ENCODE data around the gene RCBTB2. TPM values are rescaled to one million over a fixed set of nuclear protein-coding genes. Genes with fewer than 3 reads are reported as not detected.

RCBTB2 gene
- total RNA-seq, 2 donors from 2014 or later: 3.1 to 7.3 TPM

DNA sequence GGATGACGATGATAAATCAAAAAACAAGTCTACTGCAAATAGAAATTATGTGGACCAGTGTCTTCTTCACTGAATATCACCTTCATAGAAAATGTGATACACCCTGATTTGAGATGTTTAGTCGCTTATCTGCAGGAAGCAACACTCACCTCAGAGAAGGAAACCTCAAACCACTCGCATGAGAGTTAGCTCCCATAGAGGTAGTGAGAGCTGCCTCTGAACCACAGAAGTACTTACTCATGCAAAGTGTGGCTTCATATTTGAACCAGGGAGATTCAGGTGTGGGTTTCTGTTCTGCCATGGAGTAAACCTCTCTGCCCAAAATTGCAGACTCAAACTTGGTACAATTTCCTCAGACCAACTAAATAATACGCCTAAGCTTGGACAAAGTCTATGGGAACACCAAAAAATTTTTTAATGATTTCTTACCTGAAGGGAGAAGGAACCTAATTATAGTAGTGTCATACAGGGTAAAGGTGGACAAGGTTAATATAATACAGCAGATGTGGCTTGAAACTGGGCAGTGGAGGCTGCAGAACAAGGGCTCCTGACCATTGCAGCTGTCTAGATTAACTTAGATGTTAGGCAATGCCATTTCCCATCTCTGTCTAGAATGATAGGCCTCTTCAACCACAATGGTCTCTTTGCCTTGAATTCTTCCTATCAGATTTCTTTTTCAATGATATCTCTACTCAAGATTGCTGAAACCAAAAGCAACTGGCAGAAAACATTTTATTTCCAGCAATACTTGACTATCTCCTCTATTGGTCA is 29.6 kb upstream of the RCBTB2 start:
- peaks cover 1% of the 10 kb centered on the region for H3K9me3 Mint-ChIP-seq
- Histone ChIP-seq H3K27ac (ENCODE audit: low read depth, low read length) (no peak overlapping the region), H3K4me3 (ENCODE audit: low read length) (no peak overlapping the region), H3K9me3 (ENCODE audit: control insufficient read depth, low read length) (peaks cover 4% of the 10 kb centered on the region), H3K27me3 (ENCODE audit: control insufficient read depth, insufficient read depth, low read length, poor library complexity, severe bottlenecking) (peaks cover 2% of the 10 kb centered on the region), H3K9ac (ENCODE audit: extremely low read depth, low read length, poor library complexity, severe bottlenecking) (no peak overlapping the region), H3K36me3 (ENCODE audit: control insufficient read depth, insufficient read depth, low read length) (no peaks in the 10 kb centered on the region), H3K4me1 (ENCODE audit: control insufficient read depth, insufficient read depth, low read length) (no peaks in the 10 kb centered on the region)
- 92 to 95% methylated on average over 3 to 4 of the region's 4 CpGs for WGBS, 2 experiments (ENCODE audit: insufficient coverage in 1 of 2, insufficient read length in 1 of 2)
- peaks cover 5% of the 10 kb centered on the region for H3K27me3 Mint-ChIP-seq (ENCODE audit: insufficient read depth)
- no peak overlapping the region for H3K4me3 Mint-ChIP-seq
- DNase-seq: no peak
- no peaks in the 10 kb centered on the region for H3K36me3 Mint-ChIP-seq (ENCODE audit: low read depth)
- peaks cover 6% of the 10 kb centered on the region for H3K4me1 Mint-ChIP-seq
- no peak overlapping the region for H3K27ac Mint-ChIP-seq
- TF ChIP-seq, protein P1, sequence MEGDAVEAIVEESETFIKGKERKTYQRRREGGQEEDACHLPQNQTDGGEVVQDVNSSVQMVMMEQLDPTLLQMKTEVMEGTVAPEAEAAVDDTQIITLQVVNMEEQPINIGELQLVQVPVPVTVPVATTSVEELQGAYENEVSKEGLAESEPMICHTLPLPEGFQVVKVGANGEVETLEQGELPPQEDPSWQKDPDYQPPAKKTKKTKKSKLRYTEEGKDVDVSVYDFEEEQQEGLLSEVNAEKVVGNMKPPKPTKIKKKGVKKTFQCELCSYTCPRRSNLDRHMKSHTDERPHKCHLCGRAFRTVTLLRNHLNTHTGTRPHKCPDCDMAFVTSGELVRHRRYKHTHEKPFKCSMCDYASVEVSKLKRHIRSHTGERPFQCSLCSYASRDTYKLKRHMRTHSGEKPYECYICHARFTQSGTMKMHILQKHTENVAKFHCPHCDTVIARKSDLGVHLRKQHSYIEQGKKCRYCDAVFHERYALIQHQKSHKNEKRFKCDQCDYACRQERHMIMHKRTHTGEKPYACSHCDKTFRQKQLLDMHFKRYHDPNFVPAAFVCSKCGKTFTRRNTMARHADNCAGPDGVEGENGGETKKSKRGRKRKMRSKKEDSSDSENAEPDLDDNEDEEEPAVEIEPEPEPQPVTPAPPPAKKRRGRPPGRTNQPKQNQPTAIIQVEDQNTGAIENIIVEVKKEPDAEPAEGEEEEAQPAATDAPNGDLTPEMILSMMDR (conservative IDR thresholded peaks at IDR 0.05): no peak

DNA sequence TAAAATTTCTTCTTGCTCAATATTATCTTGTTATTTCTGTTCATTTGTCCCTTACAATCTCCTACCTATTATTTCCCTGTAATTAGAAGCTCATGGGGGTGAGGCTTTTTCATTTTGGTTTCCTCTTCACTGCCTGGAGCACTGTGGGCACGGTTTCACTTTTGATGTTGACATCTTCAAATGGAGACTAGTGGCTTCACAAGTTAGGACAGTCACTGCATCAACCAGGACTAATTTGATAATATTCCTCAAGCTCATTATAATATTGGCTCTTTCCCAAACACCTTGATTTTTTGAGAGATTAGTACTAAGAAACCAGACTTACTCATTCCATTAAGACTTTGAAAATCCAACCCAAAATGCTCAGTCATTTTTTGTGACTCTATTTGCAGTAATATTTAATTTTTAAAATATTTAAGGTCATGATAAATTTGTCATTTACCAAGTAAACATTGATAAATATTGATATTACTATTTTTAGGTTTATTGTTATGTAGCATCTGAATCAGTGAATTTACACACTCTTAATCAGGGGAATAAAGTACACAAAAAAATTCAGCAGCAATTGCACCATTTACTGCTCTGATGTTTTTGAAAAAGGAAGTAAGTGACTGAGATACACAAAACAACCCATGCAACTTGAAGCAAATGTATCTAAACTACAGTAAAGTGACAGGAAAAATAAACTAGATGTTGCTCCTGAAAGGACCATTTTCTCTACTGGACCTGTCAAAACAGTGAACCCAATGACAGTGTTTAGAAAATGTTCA is 28.8 kb upstream of the RCBTB2 start:
- Histone ChIP-seq H3K9me3 (ENCODE audit: control insufficient read depth, low read length) (peaks cover 4% of the 10 kb centered on the region), H3K36me3 (ENCODE audit: control insufficient read depth, insufficient read depth, low read length) (no peaks in the 10 kb centered on the region), H3K4me1 (ENCODE audit: control insufficient read depth, insufficient read depth, low read length) (no peaks in the 10 kb centered on the region), H3K9ac (ENCODE audit: extremely low read depth, low read length, poor library complexity, severe bottlenecking) (no peak overlapping the region), H3K4me3 (ENCODE audit: low read length) (no peak overlapping the region), H3K27ac (ENCODE audit: low read depth, low read length) (no peak overlapping the region), H3K27me3 (ENCODE audit: control insufficient read depth, insufficient read depth, low read length, poor library complexity, severe bottlenecking) (no peaks in the 10 kb centered on the region)
- no peak overlapping the region for H3K27ac Mint-ChIP-seq
- no peaks in the 10 kb centered on the region for H3K36me3 Mint-ChIP-seq (ENCODE audit: low read depth)
- H3K27me3 Mint-ChIP-seq (ENCODE audit: insufficient read depth): peaks cover 5% of the 10 kb centered on the region
- WGBS, 2 experiments (ENCODE audit: insufficient coverage in 1 of 2, insufficient read length in 1 of 2): 84 to 100% methylated on average over 1 of the region's 1 CpG
- TF ChIP-seq, protein P1 (conservative IDR thresholded peaks at IDR 0.05): no peak
- DNase-seq: no peak
- H3K4me1 Mint-ChIP-seq: peaks cover 6% of the 10 kb centered on the region
- no peak overlapping the region for H3K4me3 Mint-ChIP-seq
- peaks cover 1% of the 10 kb centered on the region for H3K9me3 Mint-ChIP-seq

DNA sequence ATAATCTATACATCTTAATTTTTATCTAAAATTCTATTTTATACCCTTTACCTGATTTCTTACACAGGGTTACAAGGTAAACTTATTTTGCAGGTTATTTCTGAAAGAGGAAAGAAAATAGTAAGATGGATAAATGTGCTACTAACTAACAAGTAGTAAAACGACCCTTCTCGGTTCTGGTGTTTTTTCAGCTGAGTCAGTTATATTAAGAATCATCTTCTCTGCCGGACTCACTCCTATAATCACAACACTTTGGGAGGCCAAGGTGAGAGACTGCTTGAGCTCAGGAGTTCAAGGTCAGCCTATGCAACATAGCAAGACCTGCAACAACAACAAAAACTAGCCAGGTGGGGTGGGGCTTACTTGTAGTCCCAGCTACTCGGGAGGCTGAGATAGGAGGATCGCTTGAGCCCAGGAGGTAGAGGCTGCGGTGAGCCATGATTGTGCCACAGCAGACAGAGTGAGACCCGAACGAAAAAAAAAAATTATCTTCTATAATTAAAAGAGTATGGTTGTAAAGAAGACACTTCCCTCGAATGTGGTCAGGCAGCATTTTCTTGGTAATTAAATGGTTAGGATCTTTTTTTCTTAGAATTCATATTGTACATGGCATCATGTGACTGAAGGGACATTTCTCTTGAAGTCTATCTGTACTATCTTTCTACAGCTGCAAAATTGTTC is 27.9 kb upstream of the RCBTB2 start:
- H3K4me3 Mint-ChIP-seq: no peak overlapping the region

More for the DNA sequence above, 27.9 kb upstream of the RCBTB2 start:
- Mint-ChIP-seq H3K27ac (no peak overlapping the region), H3K36me3 (ENCODE audit: low read depth) (no peaks in the 10 kb centered on the region), H3K9me3 (peaks cover 5% of the 10 kb centered on the region), H3K4me1 (peaks cover 6% of the 10 kb centered on the region), H3K27me3 (ENCODE audit: insufficient read depth) (peaks cover 5% of the 10 kb centered on the region)
- whole genome bisulfite sequencing, 2 experiments (ENCODE audit: insufficient coverage in 1 of 2, insufficient read length in 1 of 2): 94% methylated on average over 3 to 9 of the region's 9 CpGs
- Histone ChIP-seq H3K4me3 (ENCODE audit: low read length) (no peak overlapping the region), H3K9ac (ENCODE audit: extremely low read depth, low read length, poor library complexity, severe bottlenecking) (no peak overlapping the region), H3K9me3 (ENCODE audit: control insufficient read depth, low read length) (peaks cover 5% of the 10 kb centered on the region), H3K27ac (ENCODE audit: low read depth, low read length) (no peak overlapping the region), H3K27me3 (ENCODE audit: control insufficient read depth, insufficient read depth, low read length, poor library complexity, severe bottlenecking) (no peaks in the 10 kb centered on the region), H3K36me3 (ENCODE audit: control insufficient read depth, insufficient read depth, low read length) (no peaks in the 10 kb centered on the region), H3K4me1 (ENCODE audit: control insufficient read depth, insufficient read depth, low read length) (no peaks in the 10 kb centered on the region)
- TF ChIP-seq, protein P1 (conservative IDR thresholded peaks at IDR 0.05): no peak
- no peak for DNase-seq

Data from endodermal cell (in vitro differentiated cells).